ENCODE measurements around the gene C10orf105.
A peak's percentile ranks its signal among the peaks of the same experiment; 100 is the strongest.

The C10orf105 gene

DNA sequence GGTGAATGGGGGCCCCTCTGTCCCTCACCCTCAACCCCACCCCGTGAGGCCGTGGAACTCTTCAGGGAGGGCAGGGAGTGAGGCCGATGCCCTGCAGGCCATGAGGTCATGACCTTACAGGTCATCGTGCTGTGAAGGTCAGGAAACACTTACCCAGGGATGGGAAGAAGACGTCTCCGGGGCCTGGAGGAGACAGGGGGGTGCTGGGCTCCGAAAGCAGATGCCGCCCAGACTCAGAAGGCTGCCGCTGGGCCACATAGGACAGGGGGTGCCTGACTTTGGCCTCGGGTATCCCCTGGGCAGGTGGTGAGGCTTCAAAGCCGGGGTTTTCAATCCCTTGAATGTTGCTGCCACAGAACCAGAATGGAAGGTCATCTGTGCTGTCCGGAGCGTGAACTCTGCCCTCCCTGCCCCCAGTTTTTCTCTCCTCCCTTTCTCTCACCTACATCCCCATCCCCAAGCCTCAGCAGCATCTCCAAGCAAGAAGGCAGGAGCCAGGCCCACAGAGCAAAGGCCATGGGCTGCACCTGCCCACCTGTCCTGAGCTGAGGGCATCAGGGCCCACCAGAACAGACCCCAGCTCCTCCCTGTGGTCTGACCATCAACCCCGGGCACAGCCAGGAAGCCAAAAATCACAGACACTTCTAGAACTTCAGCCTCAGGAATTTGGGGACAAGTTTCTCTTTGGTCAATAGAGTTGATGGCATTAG, 32.1 kb upstream of the C10orf105 start:
- DNase-seq: no peak

DNA sequence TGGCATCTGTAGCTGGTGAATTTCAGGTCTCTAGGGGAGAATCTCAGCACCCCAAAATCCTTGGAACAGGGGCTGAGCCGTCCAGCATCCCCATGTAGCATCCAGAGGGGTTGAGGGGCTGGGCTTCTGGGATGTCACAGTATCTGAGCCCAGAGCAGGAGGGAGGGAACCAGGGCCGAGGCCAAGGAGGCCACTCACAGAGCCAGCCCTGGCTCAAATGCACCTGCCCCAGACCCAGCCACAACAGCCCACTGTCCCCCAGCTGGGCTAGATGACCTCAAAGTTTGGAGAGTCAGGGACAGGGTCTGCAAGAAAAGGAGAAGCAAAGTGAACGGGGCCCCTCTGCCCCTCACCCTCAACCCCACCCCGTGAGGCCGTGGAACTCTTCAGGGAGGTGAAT, 31.4 kb upstream of the C10orf105 start:
- DNase-seq: no peak

- peak; percentile 68 to 71 for DNase-seq
Observed at GRCh38 chr10:71750124-71750841, 30.7 kb upstream of the C10orf105 start.

- DNase-seq: no peak
Observed at GRCh38 chr10:71749396-71749795, 29.8 kb upstream of the C10orf105 start.

- peak; percentile 100 for DNase-seq
Observed at GRCh38 chr10:71748671-71749191, 29.2 kb upstream of the C10orf105 start.

- peak; percentile 90 to 94 for DNase-seq
Observed at GRCh38 chr10:71747551-71748523, 28.3 kb upstream of the C10orf105 start.

- no peak for DNase-seq
Observed at GRCh38 chr10:71747039-71747531, 27.5 kb upstream of the C10orf105 start.

DNA sequence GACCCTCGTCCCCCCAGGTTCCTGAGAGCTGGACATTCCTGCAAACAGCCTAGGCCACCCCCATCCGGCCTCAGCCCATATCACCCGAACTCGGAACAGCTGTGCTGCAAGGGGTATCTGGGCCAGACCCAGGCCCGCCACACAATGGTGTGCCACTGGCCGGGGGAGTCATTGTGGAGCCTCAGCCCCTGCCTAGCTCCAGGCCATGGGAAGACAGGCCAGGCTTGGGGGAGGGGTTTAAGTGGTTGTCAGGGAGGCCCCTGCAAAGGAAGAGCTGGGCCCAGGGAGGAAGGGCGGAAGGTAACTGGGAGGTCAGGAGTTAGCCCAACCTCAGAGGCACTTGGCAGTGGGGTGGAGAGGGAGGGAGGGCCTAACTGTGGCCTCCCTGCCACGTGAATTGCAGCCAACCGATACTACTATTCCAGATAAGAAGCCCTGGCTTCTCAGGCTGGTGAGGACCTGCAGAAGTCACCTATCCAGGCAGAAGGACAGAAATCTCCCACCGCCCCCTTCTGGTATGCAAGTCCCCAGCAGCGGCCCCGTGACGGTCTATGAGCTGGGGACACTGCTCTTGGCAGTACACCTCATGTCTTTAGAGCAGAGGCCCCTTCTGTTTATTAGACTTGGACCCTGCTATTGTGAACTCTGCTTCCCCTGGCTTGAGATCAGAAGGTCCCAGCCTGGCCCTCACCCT, 26.9 kb upstream of the C10orf105 start:
- DNase-seq: peak; percentile 59 to 68

GRCh38 chr10:71745664-71746250, 26.2 kb upstream of the C10orf105 start:
- no peak for DNase-seq

DNA sequence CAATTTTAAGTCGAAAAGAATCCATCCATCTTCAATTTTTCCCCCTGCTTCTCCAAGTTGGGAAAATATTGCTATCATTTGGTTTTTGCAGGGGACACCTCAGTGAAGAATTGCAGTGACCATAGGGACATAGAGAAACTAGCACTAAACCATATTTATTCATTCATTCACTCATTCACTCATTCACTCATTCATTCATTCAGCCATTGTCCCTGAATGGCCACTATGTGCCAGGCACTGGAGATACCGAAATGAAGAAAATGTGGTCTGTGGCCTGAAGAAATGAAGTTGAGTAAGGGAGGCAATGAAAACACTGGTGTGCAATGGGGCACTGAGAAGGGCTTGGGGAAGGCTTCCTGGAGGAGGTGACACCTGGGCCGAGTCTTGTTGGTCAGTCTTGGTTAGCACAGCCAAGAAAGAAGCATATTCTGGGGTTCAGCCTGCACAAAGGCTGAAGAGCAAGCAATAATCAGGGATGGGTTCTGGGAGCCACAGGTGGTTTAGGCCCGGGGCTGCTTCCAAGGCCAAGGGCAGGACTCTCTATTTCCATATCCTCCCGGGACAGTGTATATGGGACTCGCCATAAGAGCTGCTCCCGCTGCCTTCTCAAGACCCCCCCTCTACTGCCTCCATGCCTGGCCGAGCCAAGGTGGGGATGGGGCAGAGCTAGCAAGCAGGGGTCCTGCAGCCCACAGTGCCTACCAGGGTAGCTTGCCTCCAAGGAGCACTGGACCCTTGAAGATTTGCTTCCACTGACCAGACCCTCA, 25.5 kb upstream of the C10orf105 start:
- DNase-seq: no peak

- DNase-seq: no peak
Observed at GRCh38 chr10:71743866-71744265, 24.3 kb upstream of the C10orf105 start.

- no peak for DNase-seq
Observed at GRCh38 chr10:71743089-71743838, 23.7 kb upstream of the C10orf105 start.

DNA sequence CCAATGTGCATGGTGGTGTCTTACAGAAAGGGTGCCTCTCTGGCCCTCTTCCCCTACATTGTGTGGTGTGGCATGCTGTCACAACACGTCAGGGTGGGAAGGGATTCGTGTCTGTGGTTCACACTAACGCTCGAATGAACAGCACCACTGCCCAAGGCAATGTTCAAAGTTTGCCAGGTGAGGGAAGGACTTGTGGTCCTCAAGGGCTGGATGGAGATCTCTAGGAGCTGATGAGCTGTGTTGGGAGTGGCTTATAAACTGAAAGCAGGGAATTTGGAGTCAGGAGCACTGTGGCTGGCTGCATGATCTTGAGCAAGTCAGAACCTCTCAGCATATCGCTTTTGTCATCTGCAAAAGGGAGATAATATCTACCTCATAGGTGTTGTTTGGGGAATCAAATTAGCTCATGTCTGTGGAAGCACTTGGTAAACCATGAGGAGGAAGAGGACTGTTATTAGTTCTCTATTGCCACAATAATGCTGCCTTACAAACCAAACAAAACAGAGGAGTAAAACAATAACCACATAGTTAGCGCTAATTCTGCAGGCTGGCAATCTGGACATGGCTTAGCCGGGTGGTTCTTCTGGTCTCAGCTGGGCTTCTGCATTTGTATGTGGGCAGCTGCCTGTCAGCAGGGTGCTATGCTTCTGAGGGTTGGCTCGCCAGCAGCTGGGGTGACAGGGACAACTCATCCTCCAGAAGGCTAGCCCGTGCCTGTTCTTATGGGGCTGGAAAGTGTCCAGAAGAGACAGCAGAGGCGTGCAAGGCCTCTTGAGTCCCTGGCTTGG, 22.9 kb upstream of the C10orf105 start:
- no peak for DNase-seq

DNA sequence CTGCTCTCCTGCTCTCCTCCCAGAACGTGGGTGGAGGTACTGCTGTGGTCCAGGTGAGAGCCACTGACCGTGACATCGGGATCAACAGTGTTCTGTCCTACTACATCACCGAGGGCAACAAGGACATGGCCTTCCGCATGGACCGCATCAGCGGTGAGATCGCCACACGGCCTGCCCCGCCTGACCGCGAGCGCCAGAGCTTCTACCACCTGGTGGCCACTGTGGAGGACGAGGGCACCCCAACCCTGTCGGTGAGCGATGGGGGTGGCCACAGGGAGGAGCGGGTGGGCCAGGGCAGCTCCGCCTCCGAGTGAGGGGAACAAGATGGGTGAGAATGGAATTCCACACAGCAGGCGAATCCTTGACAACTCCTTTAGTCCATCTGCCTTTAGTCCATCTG, 22.1 kb upstream of the C10orf105 start:
- no peak for DNase-seq

- no peak for DNase-seq
Observed at GRCh38 chr10:71741029-71741428, 21.5 kb upstream of the C10orf105 start.

GRCh38 chr10:71740069-71740653, 20.6 kb upstream of the C10orf105 start:
- DNase-seq: peak; percentile 44 to 46

DNA sequence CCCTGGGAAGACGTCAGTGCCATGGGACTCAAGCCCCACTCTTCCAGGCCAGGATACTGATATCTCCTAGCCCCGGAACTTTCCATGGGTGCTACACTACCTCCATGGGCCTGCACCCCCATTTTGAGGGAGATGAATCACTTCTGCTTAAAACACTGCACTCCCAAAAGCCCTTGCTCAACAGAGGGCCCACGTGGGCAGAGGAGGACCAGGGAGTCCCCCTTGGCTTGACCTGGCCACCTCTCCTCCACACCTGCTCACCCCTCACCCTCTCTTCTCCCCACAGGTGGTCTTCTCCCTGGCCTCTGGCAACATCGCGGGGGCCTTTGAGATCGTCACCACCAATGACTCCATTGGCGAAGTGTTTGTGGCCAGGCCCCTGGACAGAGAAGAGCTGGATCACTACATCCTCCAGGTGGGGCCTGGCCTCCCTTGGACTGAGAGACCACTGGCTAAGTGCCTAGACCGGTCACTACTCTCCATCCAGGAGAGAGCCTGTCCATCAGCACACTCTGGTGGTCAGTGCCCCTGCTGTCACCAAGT, 19.9 kb upstream of the C10orf105 start:
- no peak for DNase-seq

DNA sequence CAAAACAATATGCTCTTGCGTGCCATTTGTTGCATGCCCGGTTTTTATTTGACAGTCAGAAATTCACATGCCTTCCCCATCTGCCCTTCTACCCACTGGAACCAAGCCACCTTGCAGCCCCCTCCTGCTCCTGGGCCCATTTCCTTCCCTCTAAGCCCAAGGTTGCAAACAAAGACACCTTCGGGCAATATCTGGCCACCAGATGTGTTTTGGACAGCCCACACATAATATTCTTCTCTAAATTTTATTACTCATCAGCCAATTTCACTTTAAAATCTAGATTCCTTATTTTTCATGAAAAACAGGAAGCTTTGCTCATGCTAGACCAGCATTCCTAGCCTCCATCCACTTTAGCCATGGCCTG, 18.2 kb upstream of the C10orf105 start:
- DNase-seq: no peak

All from Kasumi-1 (cell line).